NCI-H2029 treated with DMSO at 0.1 percent for 48 hours (cell line): Measurements from ENCODE around the gene RAB34.
"Not testable (repeated sequence)": the region's sequence is repeated elsewhere in the genome, so short reads cannot be mapped to it uniquely, and the experiment has no call there.

Experiments used
- DNase-seq: peaks from one replicate; lab custom pipeline; 2025; lab: John Stamatoyannopoulos, UW

The RAB34 gene

DNA sequence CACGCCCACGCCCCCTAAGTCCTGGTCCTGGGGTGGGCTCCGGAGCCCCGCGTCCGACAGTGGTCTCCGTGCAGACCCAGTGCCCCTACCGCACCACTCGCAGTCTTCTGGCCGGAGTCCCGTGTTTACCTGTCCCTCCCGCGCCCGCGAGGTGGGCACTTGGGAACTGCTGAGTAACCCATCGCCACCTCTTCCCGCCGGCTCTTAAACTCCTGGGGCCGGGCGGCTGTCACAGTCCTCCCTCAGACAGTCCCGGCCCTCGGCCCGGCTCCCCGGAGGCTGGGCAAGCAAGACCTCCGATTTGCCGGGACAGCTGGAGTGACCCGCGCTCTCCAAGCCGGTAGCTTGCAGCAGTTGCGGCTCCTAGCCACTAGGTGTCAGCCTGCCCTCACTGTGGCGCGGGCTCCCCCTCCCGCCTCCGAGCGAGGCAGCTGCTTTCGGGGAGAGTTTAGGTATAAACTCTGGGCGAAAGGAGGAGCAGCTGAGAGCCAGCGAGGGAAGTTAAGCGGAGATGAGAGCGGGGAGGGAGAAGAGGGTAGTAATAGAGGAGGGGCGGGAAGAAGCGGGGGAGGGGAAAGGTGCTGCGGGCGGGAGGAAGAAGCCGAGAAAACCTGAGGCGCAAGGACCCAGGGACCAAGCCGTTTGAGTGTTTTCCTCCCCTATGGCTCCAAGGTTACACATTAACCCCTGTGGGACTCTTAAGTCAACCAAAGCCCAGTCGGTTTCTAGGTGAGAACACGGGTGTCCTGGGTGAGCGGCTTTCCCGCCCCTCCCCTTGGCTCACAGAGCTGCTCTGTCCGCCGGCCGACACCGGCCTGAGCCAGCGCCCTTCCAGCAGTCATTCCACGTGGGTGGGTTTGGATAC lies 9.2 kb upstream of the RAB34 start:
- peak; percentile 85 for DNase-seq

DNA sequence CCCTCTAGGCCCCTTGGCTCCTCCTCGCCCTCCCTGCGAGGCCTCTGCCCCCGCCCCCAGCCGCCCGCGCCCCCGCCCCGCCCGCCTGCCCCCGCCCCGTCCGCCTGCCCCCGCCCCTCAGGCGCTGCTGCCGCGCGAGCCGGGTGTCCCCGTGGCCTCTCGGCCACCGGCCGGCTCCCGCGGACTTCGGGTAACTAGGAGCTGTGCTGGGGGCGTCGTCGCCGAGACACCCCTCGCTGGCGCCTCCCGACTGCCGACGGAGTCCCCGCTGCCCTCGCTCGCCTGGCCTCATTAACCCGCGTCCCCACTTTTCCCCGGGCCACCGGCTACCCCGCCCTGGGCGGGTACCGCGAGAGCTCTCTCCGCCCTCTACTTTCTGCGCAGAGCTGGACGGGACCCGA lies 8.6 kb upstream of the RAB34 start, which contains the start of gene TLCD1:
TSS of gene TLCD1 (minus strand) at position 8 of the 401 bp plus-strand sequence. CDS start 136 bp downstream, outside the sequence.
- no peak for DNase-seq

DNA sequence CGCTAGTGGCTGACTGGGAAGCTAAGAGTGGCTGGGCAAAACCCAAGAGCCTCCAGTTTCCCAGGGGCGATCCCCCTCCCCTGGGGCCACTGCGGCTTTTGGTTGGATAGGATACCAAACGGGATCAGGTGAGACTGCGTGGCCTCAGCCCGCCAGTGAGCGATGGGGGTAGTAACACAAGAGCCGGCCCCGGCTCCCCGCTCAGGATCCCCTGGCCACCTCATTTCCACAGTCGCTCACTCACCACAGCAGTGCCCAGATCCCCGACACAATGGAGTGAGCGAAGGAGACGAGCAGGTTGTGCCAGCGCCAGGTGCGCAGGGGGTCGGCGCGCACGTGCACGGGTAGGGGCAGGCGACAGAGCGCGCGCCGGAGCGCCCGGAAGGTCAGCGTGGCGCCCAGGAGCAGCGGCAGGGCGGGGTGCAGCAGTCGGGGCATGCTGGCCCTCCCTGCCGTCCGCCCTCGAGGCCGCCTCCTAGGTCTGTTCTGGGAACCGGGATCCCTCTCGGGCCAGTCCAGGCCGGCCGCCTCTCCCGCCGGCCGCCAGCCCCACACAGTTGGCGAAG lies 8.1 kb upstream of the RAB34 start:
- DNase-seq, result no peak

DNA sequence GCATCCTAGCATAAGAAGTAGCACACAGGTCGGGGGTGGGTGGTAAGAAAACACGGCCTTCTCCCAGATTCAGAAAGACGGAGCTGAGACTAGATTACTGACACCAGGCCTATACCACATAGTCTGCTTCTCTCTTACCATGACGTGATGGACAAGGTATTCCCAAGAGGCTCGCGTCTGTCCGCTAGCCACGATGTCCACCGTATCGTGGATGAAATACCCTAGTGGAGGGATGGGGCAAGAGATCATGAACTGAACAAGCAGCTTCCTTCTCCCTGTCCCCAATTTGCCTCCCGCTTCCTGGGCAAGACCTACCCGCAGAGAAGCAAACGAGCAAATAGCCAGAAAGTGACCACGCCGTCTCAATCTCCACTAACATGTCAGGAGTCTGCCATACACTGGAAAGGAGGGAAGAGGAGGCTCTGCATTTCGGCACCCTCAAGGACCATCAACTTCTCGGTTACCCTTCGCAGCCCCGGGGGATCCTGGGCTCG lies 7.5 kb upstream of the RAB34 start:
- no peak for DNase-seq

GRCh38 chr17:28724500-28725165 lies 7.0 kb upstream of the RAB34 start:
- DNase-seq, result no peak

DNA sequence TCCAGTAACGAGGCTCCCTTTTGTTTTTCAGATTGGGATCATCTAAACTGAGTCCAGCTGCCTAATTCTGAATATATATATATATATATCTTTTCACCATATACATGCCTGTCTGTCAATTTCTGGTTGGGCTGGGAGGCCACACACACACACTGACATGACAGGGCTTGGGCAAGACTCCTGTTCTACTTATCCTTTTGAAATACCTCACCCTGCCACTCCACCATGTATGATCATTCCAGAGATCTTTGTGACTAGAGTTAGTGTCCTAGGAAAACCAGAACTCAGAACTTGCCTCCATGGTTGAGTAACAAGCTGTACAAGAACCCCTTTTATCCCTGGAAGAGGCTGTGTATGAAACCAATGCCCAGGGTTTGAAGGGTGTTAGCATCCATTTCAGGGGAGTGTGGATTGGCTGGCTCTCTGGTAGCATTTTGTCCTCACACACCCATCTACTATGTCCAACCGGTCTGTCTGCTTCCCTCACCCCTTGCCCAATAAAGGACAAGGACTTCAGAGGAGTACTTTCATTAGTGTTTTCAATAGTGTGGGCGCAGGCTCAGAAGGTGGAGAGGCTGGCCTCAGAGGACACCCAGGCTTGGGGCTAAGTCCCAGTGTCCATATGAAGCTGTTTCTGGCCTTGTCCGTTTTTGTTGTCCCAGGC lies 6.3 kb upstream of the RAB34 start:
- not testable (repeated sequence) for DNase-seq

DNA sequence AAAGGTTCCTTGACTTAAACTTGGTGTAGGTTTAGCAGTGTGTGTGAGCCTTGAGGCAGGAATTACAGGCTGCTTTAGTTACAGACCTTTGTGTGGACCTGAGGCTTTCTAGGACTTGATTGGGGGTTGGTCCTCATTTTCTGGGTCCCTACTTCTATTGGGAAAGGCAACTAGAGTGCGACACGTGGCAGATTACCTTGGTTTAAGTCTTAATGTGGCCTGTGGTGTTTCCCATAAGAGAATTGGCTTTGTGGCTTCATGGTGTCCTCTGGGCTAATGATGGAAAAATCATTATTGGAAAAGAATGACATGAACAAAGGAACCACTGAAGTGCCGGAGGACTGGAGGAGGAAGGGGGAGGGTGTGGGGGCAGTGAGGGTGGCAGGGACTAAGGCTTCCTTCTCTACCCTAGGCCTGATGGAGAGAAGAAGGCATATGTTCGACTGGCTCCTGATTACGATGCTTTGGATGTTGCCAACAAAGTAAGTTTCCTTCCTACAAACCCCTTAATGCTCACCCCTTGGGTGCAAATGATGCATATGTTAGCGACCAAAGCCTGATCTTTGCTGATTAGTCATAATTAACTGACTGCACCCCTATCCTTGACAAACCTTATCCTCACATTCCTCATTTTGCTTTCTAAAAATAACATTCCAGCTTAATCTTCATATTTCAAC lies 5.6 kb upstream of the RAB34 start:
- DNase-seq, result no peak

- no peak for DNase-seq
These were observed 4.9 kb upstream of the RAB34 start for GRCh38 chr17:28722417-28723158.

- not testable (repeated sequence) for DNase-seq
These were observed 3.3 kb upstream of the RAB34 start for GRCh38 chr17:28720997-28721329.

DNA sequence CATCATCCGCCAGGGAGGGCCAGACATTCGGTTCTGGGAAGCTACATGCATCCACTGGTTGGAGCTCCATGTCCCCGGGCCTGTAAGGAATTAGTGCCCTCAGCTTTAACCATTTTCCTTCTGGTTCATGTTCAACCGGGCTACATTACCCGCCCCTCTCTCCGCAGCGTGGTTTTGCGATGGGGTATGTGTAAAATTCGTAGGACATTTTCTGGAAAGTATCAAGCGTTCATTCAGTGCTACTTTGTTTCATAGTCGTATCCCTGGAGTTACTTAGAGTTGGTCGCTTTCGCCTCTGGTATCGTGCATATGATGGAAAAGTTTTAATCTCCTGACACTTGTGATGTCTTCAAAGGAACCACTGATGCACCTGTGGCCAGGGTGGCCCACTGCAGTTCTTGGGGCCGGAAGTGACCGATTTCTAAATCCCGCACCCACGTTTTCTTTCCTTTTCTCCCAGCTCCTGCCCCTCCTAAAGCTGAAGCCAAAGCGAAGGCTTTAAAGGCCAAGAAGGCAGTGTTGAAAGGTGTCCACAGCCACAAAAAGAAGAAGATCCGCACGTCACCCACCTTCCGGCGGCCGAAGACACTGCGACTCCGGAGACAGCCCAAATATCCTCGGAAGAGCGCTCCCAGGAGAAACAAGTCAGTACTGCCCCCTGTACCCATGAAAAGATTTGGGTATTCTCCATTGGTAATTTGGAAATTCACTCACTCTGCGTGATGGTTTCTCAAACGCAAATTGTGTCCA lies 2.8 kb upstream of the RAB34 start:
- DNase-seq, result no peak

DNA sequence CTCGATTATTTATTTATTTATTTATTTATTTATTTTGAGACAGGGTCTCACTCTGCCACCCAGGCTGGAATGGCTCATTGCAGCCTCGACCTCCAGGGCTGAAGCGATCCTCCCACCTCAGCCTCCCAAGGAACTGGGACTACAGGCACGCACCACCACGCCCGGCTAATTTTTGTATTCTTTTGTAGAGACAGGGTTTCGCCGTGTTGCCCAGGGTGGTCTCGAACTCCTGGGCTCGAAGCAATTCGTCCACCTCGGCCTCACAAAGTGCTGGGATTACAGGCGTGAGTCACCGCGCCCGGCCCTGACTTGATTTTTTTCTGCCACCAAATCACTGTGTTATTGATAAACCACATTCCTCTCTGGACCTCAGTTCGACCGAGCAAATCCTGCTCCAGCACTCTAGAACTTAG lies 1.4 kb upstream of the RAB34 start:
- no peak for DNase-seq

DNA sequence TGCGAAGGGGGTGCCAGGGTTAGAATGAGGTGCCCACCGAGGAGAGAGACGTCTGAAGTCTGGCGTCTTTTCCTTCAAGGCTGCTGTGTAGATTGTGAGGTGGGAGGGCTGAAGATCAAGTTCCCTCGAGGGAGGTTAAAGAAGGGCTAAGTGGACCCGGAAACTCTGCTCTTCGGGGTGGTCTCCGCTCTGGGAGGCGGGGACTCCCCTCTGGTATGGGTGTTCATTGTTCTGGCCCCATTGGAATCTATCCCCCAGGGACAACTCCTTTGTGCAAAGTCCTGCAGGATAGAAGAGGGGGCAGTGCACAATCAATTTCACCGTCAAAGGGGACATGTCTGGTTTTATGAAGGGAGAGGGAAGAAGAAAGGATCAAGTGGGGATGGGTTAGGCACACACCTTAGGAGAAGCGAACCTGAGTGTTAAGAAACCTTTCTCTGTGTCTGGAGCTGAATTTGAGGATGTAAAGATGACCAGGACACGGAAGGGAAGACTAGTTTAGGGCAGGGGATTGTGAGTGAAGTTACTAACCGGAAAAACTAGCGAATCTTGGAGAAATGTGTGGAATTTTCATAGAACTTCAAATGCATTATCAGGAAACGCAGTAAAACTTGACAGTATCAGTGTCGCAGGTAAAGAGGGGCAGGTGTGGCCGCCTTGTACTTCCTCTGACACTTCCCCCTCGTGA lies 809 bp upstream of the RAB34 start:
- no peak for DNase-seq

DNA sequence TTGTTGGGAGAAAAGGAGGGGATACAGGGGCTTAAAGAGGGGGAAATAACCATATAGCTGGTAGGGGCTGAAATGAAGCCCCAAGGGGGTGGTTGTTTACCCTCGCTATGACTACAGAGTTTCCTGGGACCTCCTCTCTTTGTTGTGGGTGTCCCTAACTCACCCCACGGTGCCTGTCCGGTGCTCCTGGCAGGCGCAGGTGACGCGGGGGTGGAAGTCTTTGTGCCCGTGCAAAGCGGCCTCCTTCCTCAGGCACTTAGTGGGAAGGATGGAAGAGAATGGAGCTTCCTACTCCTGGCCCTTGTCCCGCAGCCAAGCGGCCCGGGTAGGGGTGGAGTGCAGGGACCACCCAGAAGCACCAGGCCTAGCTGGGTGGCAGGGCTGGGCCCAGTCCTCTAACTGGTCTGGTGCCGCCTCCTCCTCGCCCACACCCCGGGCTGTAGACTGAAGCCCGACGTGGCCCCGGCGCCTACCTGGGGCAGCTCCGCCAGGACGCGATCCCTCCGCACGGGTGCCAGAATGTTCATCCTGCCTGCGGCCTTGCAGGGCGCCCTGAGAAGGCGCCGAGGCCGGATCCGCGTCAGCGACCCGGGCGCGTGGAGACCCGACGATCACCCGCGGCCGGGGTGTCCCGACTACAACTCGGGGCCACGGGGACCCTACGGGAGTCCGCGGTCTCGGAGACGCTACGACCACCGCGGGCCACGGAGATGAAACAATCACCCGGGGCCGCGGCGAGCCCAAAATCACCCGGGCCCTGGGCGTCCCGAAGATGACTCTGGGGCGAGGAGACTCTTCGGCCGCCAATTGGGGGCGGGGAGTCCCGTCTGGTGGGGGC lies 709 bp downstream of the RAB34 start:
- no peak for DNase-seq

DNA sequence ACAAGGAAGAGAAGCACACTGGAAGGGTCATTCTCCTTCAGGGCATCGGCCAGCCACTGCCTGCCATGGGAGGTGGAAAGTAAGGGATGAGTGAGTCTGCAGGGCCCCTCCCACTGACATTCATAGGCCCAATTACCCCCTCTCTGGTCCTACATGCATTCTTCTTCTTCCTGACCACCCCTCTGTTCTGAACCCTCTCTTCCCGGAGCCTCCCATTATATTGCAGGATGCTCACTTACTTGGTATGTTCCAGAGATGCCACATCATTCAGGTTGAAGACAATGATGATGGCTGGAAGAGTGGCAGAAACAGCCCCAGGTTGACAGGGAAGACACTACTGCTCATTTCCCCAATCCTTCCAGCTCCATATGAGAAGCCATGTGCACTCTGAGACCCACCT lies 2.5 kb downstream of the RAB34 start:
- no peak for DNase-seq

GRCh38 chr17:28714281-28714680 lies 3.4 kb downstream of the RAB34 start:
- no peak for DNase-seq

- no peak for DNase-seq
These were observed 4.8 kb downstream of the RAB34 start for GRCh38 chr17:28712705-28713415.

DNA sequence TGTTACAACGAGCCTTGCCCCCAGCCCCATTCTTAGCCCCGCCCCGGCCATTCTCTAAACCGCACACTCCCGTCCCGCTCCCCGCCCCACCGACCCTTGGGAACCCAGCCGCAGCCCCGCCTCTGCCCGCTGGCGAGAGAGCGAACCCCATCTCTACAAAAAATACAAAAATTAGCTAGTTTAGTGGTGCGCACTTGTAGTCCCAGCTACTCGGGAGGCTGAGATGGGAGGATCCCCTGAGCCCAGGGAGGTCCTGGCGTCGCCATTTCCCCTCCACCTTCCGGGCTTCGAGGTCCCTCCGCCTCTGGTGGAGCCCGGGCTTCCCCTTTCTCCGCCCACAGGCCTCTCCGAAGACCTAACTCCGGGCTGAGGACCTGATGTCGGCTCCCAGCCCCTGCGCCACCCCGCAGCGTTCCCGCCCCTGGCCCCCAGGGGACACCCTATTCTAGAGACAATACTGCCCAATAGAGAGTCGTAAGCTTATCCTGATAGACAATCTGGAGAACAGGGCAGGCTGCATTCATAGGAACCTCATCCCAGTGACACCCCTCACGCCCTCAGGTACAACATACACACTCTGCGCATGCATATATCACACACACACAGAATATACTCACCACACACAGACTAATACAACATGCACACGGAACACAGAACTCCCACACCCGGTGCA lies 5.5 kb downstream of the RAB34 start:
- DNase-seq, result no peak

DNA sequence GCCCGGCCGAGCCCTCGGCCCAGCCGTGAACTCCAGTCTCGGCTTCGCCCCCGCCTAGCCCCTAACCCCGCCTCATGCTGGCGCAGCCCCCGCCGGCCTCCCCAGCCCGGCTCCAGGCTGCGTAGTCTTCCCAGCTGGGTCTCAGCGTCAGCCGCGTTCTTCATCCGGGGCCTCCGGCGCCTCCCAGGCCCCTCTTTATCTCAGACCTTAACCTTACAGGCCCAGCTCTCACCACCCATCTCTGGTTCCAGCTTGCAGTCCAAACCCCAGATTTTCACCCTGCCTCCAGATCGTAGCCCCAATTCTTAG lies 6.0 kb downstream of the RAB34 start, which contains the start of gene PROCA1:
TSS of gene PROCA1 (minus strand) at position 166 of the 309 bp plus-strand sequence. CDS start 228 bp downstream, outside the sequence.
- DNase-seq, result no peak
